Sciatic nerve (tissue), 2 donors: Measurements from ENCODE around the gene CACNA1E. TPM values are rescaled to one million over a fixed set of nuclear protein-coding genes. Genes with fewer than 3 reads are reported as not detected.
"Not testable (repeated sequence)": the region's sequence is repeated elsewhere in the genome, so short reads cannot be mapped to it uniquely, and the experiment has no call there.

Experiments used
- ATAC-seq: fragments of 200-7000 bp; cut with Tn5 transposase; one replicate; pipeline ENCODE4 v1.9.1; 2020; ENCODE audit warnings: mild to moderate bottlenecking, moderate library complexity
- DNase-seq: peaks from one replicate; pipeline ENCODE4 v3.0.0-alpha.2; 2020; ENCODE audit warnings: low spot score
- intact Hi-C: fragments of 100-400 bp; cut with DNase I; formaldehyde crosslinking; loops from one replicate; pipeline ENCODE4 v1.14.2; 2022
- total RNA-seq: library from RNA; stranded (reverse); fragmentation: NEBNext Ultra II Directional; extraction: Animal tissue kit (Norgen Biotek cat#: 25700); gene quantifications from one replicate; pipeline ENCODE4 v1.2.1, GENCODE V29; 2021
- donor health status: DM: no; HTN: no; CAD: no.
- donor health status: DM: no; HTN: no; CAD: no.

Gene CACNA1E
- total RNA-seq, 1 donor from 2014 or later = 0.04 TPM

DNA sequence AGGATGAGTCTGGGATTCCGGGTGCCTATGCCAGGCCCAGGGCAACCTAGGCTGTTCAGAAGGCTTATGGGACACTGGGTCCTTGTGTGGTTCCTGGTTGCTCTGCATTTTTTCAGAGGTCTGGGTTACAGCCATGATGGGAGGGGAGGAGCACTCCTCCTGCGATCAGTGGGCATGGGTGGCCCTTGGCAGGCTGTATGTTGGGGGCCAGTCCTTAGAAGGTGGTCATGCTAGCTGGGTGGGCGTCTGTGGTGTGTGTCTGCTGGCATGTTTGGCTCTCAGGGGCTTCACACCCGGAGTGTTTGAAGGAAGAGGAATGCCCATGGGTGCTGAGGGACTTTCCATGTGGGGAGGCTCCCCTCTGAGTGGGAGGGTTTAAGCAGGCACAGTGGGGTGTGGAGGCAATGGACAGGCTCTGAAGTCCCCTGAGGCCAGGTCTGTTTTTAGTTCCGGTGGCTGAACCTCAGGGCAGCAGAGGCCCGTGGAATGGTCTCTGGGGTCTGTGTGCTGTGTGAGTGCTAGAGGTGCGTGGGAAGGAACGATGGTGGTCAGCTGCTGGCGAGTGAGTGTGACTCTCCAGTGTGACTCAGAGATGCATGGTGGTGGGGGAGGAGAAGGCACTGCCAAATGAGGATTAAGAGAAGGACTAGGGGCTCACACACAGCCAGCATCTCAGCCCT, 25.3 kb downstream of the CACNA1E start:
- intact Hi-C loops = no loop called here
- no peak for ATAC-seq
- no peak for DNase-seq

DNA sequence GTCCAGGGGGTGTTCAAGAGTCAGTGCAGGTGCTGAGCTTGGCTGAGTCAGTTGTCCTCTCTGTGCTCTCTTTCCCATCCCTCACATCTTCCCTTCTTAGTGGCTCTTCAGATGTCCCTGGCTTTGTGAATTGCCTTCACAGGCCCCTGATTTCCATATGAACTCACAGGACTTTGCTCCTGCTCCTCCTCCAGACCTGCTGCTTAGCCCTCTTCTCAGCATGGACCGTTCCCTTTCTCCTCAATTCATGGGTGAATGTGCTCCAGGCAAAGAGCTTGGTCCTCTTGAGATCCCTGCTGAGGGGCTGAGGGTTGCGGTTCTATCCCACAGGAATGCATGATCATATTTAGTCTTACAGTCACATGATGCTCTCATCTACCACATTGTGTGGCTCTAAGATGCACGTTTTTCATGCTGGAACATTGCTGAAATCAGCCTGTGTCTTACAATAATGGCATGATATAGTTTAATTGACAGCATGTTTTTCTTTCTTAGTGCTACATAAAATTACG, 30.5 kb downstream of the CACNA1E start:
- DNase-seq = no peak
- intact Hi-C loops = no loop called here
- no peak for ATAC-seq

- ATAC-seq = no peak
- no peak for DNase-seq
- intact Hi-C loops = no loop called here
Measured at GRCh38 chr1:181514298-181515290, 31.3 kb downstream of the CACNA1E start.

GRCh38 chr1:181516706-181517105, 33.4 kb downstream of the CACNA1E start:
- no peak for ATAC-seq
- intact Hi-C loops = no loop called here
- DNase-seq = no peak

DNA sequence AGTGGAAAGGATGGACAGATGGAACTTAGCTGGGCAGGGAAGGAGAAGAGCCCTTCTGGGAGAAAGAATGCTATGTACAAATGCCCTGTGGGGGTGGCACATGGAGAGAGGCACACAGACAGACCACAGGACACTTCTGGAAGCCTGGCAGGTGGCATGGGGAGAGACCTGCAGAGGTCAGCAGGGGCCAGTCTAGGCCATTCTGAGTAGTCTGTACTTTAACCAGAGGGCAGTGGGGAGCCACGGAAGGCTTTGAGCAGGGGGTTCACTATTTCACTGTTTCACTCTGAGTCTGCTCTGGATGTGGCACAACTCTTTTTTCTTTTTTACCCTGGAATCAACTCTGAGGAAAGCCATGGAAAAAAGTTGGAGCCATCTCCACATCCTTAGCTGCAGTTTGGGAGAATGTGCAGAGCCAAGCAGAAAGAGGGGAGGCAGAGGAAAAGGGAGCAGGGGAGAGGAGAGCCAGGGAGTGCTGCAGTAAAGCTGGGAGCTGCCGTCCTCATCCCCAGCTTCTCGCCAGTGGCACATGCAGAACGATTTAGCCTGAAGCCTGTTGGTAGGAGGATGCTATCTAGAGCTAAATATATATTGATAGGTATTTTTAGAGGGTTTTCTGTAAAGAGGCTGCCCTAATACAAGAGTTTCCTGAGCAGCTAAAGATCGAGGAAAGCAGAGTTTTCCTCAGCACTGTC, 34.0 kb downstream of the CACNA1E start:
- ATAC-seq = no peak
- DNase-seq = no peak
- intact Hi-C loops = no loop called here

DNA sequence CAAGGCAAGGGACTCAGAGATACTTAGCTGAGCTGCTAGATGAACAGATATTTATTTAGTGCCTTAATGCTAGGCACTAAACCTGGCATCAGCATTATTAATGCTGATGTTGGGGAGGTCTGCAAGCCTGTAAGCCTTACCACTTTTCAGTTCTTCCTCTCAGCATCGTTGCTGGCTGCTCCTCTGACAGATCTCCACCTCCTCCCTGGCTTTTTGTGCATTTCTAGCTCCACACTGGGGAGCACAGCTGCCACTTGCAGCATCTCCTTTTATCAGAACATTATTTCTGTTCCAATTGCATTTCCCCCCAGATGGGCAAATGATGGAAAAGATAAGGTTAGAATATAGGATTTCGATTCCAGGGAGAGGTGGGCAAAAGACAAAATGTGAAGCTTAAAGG, 34.8 kb downstream of the CACNA1E start:
- ATAC-seq = no peak
- intact Hi-C loops = no loop called here
- no peak for DNase-seq

DNA sequence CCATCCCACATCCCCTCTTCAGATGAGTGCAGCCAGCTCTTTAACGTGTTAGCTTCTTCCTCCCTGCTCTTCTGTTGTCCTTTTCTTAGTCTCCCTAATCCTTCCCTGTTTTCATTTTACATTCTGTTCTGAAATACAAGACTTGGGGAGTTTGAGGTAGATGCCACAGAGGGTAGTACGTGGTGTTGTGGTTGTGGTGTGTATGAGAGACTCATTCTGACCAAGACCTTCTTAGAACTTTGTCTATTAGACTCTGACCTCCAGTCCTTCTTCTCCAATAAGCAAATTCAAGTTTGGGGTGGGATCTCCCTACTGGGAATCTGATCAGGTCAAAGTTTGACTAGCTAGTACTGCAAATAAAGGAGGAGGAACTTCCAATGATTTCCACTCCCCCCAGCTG, 39.5 kb downstream of the CACNA1E start:
- ATAC-seq = no peak
- DNase-seq = no peak
- intact Hi-C loops = no loop called here

- intact Hi-C loops = no loop called here
- ATAC-seq (no peak), DNase-seq (no peak)
Measured at GRCh38 chr1:181525104-181525721, 41.9 kb downstream of the CACNA1E start.

- ATAC-seq, intact Hi-C loops, DNase-seq: not testable (repeated sequence)
Measured at GRCh38 chr1:181528241-181528640, 44.9 kb downstream of the CACNA1E start.

DNA sequence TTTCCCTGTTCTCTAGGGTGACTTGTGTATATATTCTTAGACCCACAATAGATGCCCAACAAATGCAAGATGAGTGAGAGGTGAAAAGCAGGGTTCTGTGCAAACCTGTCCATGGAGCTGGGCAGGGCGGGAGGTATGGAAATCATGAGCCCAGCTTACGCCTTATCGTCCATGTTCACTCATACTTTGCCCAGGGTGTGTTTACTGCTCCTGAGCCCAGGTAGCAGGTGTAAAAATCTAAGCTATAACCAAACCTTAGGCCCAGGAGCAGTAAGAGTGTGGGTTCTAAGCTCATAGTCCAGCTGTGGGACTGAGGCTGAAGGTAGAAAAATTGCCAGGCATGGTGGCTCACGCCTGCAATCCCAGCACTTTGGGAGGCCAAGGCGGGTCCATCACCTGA, 48.1 kb downstream of the CACNA1E start:
- intact Hi-C loops = no loop called here
- DNase-seq = no peak
- no peak for ATAC-seq

DNA sequence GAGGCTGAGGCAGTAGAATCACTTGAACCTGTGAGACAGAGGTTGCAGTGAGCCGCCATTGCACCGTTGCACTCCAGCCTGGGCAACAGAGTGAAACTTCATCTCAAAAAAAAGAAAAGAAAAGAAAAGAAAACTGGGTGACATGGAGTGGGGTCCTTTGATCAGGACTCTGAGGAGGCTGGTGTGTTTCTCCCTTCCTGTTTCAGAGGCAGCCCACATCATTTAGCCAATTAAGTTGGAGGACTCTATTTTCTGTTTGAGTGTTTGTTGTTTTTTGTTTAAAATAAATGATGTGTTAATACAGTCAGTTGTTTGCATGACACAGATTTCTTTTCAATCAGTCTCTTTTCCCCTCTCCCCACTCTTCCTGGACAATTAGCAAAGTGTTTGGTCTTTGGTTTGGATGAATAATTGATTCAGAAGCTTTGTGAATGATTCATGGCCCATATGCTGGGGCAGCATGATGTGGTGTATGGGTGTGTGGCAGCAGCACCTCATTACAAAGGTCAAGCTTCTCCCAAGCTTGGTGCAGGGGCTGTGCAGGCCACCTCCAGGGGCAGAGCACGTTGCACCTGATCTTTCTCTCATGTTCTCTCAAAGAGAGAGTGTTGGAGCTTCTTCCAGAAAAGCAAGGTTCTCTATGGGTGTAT, 48.8 kb downstream of the CACNA1E start:
- intact Hi-C loops = no loop called here
- ATAC-seq = no peak

GRCh38 chr1:181538836-181539235, 55.5 kb downstream of the CACNA1E start:
- DNase-seq = no peak
- no peak for ATAC-seq
- intact Hi-C loops = no loop called here

More for the DNA sequence above, 48.8 kb downstream of the CACNA1E start:
- no peak for DNase-seq

GRCh38 chr1:181541458-181541857, 58.1 kb downstream of the CACNA1E start:
- no peak for DNase-seq
- ATAC-seq = no peak
- intact Hi-C loops = no loop called here

DNA sequence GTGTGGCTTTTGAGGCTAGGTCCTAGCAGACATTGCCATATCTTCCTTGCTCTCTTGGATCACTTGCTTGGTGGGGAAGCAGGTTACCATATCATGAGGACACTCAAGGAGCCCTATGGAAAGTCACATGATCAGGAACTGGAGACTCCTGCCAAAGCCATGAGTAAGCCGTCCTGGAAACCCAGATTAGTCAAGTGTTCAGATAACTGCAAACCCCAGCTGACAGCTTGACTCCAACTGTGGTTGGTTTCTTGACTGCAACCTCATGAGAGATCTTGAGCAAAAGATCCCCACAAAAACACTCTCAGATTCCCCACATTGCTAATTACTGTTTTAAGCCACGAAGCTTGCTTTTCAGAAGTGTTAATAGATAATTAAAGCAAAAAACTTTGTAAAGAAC, 58.6 kb downstream of the CACNA1E start:
- no peak for ATAC-seq
- intact Hi-C loops = no loop called here

DNA sequence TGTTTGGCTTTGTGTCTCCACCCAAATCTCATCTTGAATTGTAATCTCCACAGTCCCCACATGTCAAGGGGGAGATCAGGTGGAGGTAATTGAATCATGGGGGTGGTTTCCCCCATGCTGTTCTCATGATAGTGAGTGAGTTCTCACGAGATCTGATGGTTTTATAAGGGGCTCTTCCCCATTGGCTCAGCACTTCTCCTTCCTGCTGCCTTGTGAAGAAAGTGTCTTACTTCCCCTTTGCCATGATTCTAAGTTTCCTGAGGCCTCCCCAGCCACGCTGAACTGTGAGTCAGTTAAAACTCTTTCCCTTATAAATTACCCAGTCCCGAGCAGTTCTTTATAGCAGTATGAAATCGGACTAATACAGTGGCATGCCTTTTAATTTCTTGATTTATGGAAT, 59.1 kb downstream of the CACNA1E start:
- ATAC-seq, intact Hi-C loops, DNase-seq: not testable (repeated sequence)

More for the DNA sequence above, 58.6 kb downstream of the CACNA1E start:
- DNase-seq = no peak

DNA sequence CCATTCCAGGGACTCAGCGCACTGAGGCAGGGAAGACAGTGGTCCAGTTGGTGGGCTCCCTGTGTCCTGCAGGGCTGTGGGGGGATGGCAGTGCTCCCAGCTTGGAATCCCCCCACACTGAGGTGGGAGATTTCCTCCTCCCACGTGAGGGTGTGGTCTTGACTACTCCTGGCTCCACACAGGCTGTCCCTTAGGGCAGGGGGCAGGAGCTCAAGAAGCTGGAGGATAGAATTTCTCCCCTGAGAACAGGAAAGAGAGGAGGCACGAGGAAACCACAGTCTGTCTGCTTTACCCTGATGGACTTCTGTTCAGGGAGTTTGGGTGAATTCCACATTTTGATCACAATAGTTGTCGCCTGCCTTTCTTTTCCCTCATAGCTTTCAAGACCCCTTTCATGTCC, 62.1 kb downstream of the CACNA1E start:
- ATAC-seq (no peak), DNase-seq (no peak)
- intact Hi-C loops = no loop called here

DNA sequence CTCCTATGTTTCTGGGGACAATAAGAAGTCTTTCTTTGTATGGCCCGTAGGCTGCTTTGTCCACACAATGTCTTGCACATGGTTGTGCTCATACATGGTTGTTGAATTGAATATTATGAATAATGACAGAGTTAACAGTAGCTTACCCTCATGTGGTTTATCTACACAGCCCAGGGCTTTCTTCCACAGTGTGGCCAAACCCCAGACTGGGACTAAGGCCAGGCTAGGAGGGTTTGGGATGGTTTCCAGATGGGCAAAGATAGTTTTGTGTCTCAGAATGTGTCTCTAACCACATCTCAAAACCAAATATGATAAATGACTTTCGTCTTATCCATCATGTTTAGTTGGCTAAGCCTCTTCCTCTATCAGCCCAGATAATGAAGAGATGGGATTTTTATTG, 65.2 kb downstream of the CACNA1E start:
- DNase-seq (no peak), ATAC-seq (no peak)
- intact Hi-C loops = no loop called here

- intact Hi-C loops = no loop called here
- ATAC-seq (no peak), DNase-seq (no peak)
Measured at GRCh38 chr1:181551249-181551648, 67.9 kb downstream of the CACNA1E start.
